HCT116 (cell line): ENCODE measurements around the gene CT45A9. TPM values are rescaled to one million over a fixed set of nuclear protein-coding genes. Genes with fewer than 3 reads are reported as not detected.

Experiments
- total RNA-seq: library from RNA; stranded (reverse); gene quantifications from one replicate; pipeline ENCODE4 v1.2.1, GENCODE V29; 2021; ENCODE audit not compliant: unreplicated experiment

Gene CT45A9
- total RNA-seq, 1 experiment from 2014 or later: not detected

Other genes starting within 250 kb of the CT45A9 start
- gene CT45A1, start 158.2 kb downstream of the CT45A9 start, total RNA-seq: not detected
- gene CT45A3, start 103.6 kb downstream of the CT45A9 start, total RNA-seq: 0.30 TPM
- gene CT45A5, start 86.3 kb downstream of the CT45A9 start, total RNA-seq: not detected
- gene CT45A6, start 69.0 kb downstream of the CT45A9 start, total RNA-seq: not detected
- not detected for gene CT45A2, start 51.8 kb downstream of the CT45A9 start, total RNA-seq
- not detected for gene CT45A7, start 34.5 kb downstream of the CT45A9 start, total RNA-seq
- not detected for gene CT45A8, start 17.3 kb downstream of the CT45A9 start, total RNA-seq
- gene CT45A10, start 21.6 kb upstream of the CT45A9 start, total RNA-seq: not detected
- not detected for gene SAGE1, start 21.9 kb upstream of the CT45A9 start, total RNA-seq
- gene MMGT1, start 102.2 kb upstream of the CT45A9 start, total RNA-seq: 23.2 TPM
- 10.8 TPM for gene SLC9A6, start 113.6 kb upstream of the CT45A9 start, total RNA-seq